GM19035 (cell line): Measurements from ENCODE around the gene TEX44.
"Not testable (repeated sequence)": the region's sequence is repeated elsewhere in the genome, so short reads cannot be mapped to it uniquely, and the experiment has no call there.

Experiments used
- ATAC-seq: cut with Tn5 transposase; IDR thresholded peaks from one replicate; pipeline ENCODE4 v1.9.1; 2021; ENCODE audit not compliant: unreplicated experiment

Gene TEX44

GRCh38 chr2:231592636-231593145 is at the start of gene TEX44:
Gene TEX44 (plus strand): TSS chr2:231592864. CDS start chr2:231592952, 88 bp downstream.
- ATAC-seq: no peak

DNA sequence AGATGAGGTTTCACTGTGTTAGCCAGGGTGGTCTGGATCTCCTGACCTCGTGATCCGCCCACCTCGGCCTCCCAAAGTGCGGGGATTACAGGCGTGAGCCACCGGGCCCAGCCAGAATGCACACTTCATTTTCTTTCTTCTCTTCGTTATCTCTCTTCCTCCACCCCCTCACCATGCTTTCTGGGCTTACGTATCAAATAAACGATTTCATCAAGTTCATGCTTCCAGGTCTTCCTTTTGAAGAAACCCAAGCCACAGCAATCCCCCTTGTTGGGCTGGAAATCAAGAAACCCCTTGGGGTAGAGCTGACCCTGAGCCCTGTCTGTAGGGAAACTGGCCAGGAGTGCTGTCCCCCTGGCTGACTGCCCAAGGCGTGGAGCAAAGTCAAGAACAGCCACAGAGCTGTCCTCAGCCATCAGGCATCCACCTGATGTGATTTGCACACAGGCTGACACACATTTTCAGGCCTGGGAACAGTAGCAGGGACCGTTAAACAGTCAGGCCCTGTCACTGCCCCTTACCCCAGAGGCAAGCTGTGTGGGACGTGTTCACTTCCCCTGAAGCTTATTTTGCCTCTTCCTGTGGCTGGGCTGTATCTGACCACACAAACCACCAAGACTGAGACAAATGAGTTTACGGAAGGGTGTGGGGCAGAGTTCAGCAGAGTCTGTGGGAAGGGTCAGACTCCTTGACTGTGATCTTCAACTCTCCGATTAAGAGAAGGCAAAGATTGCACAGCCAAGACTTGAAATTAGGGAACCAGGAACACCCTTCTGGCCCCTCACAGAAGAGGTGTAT is 47.4 kb upstream of the TEX44 start:
- peak; percentile 99 for ATAC-seq

DNA sequence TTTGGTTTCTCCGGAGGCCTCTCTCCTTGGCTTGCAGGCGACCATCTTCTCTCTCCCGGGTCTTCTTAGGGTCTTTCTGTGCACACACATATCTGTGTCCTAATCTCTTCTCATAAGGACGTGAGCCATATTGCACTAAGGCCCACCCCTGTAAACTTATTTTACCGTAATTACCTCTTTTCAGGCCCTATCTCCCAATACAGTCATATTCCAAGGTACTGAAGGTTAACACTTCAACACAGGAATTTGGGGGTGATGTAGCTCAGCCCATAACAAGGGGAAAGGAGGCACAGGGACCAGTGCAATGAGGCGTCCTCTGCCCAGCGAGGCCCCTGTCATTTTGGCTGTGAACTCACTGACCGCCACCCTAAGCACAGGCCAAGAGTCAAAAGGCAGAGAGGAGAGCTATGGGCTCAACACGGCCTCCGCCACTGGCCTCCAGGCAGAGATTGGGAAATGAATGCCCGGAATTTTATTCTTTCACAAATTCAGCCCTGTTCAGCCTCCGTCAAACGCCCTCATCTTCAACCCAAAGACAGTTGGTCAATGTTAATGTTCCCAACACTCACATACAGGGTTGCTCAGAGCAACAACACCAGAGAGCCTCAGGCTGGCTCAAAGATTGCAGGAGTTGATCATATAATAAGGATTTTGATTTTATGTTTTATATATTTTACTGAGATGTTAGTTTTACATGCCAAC is 46.5 kb upstream of the TEX44 start:
- ATAC-seq: no peak

DNA sequence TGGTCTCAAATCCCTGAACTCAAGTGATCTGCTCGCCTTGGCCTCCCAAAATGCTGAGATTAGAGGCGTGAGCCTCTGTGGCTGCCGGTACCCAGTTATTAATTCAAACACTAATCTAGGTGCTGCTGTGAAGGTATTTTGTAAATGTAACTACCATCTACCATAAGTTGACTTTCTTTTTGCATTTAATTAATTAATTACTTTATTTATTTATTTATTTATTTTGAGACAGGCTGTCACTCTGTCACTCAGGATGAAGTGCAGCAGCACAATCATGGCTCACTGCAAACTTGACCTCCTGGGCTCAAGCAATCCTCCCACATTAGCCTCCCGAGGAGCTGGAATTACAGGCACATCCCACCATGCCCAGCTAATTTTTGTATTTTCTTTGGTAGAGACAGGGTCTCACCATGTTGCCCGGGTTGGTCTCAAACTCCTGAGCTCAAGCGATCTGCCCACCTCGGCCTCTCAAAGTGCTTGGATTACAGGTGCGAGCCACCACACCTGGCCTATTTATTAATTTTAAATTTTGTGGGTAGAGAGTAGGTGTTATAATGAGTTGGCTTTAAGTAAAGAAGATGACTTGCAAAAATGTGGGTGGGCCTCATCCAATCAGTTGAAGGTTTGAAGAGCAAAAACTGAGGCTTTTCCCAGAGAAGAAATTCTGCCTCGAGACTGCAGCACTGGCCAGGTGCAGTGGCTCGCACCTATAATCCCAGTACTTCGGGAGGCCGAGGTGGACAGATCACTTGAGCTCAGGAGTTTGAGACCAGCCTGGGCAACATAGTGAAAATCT is 45.2 kb upstream of the TEX44 start:
- no peak for ATAC-seq

- no peak for ATAC-seq
These were observed 43.9 kb upstream of the TEX44 start for GRCh38 chr2:231548752-231549151.

DNA sequence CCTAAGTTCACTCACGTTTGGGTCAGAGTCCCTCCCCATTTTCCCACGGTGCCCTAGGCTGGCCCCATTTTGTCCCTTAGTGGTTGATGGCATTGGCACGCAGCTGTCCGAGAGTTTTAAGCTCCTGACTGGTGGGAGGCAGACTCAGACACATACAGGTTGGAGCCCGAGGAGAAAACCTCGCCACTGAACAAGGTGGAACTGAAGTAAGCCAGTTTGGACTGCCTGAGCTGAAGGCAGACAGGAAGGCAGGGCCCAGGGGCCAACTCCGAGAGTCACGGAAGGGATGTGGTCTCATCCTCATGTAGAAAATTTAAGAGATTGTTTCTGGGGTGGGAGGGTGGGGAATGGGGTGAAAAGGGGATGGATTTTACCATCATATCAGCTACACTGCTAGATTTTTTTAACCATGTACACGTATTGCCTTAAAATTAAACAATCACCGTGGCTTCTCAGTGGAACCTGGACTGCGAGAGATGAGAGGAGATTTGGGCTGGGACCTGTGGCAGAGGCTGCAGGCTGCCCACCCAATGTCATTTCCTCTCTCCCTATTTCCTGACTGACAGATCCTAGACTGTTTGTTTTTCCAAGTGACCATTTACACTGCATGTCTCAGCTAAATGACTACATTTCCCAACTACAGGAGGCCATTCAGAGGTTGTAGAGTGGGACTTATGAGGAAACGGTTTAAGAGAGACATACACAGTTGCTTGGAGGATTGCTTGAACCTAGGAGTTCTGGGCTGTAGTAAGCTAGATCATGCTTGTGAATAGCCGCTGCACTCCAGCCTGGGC is 43.0 kb upstream of the TEX44 start:
- no peak for ATAC-seq

DNA sequence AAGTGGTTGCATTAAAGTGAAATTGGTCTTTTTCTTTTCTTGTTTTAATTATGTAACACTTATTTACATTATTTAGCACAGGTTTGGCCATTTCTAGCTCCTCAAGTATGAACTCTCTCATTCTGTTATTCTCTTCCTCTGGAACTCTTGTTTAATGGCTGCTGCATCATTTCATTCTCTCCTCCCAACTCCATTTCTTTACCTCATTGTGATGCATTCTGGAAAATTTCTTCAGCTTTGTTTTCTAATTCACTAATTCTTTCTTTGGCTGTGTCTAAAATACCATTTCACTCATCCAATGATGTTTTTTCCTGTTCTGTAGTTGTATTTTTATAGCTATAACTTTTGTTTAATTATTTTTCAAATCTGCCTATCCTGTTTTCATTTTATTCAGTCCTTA is 39.9 kb upstream of the TEX44 start:
- no peak for ATAC-seq

DNA sequence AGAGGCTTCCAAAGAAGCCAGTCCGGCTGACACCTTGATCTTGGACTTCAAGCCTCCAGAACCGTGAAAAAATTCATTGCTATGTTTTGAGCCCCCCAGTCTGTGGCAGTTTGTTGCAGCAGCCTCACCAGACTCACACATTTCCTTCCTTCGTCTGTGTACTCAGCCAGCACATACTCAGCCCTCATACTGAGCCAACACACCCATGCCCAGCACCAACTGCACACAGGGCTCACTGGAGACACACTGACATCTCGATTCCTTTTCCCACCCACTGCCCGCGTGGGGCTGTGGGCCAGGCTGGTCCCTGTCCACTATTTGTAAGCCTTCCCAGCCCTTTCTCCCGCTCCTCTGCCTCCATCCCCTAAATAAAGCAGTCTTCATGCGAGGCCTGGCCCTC is 38.3 kb upstream of the TEX44 start:
- no peak for ATAC-seq

- no peak for ATAC-seq
These were observed 37.7 kb upstream of the TEX44 start for GRCh38 chr2:231554748-231555545.

DNA sequence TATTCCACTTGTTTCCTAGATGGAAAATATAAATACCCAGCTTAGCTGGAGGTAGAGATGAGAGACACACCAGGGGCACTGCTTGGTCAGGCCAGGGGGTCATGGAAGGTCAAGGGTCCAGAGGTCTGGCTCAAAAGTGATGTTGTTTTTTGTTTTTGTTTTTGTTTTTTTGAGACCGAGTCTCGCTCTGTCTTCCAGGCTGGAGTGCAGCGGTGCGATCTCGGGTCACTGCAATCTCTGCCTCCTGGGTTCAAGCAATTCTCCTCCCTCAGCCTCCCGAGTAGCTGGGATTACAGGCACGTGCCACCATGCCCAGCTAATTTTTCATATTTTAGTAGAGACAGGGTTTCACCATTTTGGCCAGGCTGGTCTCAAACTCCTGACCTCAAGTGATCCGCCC is 36.2 kb upstream of the TEX44 start:
- not testable (repeated sequence) for ATAC-seq

DNA sequence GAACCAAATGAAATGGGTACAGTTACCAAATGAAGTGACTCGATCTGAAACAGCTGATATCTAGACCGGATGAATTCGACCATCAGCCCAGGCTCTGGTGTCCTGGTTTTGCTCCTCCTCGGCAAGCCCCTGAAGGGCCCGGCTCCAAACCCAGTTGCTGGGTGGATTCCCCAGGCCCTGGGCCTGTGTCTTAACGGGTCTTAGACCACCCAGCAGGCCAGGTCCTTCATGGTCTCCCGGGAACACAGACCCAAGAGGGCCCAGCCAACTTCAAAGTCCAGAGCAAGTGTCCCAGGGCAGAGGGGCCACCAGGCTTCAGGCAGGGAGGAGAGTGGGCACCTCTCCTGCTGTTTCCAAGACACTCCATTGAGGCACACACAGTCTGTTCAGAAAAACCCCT is 35.7 kb upstream of the TEX44 start:
- ATAC-seq: no peak

DNA sequence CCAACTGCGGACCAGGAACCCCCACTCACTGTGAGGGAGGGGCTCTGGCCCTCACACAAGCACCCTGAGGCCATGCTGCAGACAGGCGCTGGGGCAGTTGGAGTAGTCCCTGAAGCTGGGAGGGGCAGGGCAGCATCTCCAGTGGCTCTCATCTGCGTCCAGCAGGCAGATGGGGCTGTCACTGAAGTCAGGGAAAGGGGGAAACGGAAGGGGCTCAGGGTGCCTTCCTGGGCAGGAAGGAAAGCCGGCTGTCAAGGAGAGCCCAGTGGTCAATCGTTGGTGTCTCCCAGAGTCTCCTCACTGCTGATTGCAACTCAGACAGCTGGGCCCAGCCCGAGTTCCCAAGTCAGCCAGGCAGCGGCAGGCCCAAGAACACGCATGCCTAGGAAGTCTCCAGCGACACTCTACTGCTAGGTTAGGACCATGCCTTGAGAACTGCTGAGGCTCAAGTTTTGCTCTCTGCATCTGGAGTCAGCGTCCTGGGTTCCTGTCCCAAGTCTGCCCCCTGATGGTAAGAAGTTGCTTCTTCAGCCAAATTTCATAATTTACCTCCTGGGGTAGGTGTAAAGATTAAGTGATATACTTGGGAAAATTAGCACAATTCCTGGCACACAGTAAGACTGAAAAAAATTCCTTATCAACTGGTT is 35.0 kb upstream of the TEX44 start:
- ATAC-seq: peak; percentile 85

DNA sequence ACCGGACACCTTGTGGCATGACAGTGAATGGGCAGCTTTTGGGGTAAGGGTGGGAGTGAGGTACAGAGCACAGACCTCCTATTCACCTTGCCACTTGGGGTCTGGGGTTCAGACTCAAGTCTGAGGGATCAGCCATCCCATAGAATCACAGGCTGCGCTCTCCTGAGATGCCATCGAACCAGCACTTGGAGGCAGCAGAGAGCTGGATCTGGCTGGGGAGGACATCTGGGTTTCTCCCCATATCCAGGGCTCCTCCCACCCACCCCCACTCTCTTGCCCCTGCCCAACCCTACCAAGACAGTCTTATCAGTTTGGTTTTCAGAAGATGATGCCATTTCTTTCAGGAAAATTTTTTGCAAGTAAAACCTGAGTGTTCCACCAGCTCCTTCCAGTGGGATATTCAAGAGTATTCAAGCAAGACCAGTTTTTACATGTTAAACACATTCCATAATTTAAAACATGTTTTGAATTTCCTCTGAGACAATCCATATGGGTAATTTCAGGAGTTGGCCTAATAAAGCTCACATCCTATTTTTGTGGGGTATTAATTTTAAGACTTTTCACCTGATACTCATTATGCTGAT is 29.2 kb upstream of the TEX44 start:
- ATAC-seq: no peak

DNA sequence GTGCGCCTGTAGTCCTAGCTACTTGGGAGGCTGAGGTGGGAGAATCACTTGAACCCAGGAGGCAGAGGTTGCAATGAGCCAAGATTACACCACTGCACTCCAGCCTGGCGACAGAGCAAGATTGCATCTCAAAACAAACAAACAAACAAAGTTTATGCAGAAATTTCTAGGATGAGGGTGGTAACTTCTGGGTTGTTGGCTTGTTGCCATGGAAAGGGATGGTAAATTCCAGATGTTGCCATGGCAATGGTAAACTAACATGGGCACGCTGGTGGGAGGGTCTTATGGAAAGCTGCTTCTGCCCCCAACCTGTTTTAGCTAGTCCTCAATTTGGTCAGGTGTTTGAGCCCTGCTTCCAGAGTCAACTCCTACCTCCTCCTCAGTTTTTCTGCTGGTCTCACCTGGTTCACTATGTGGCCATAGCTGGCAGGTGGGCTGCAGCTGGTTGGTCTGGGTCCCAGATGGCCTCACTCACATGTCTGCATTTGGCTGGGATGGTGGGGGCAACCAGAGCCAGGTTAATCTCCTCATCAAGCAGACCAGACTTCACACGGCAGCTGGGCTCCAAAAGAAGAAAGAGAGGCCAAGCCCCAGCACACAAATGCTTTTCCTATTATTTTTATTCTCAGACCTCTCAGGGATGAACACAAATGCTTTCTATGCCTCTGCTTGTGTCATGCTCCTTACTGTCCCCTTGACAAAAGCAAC is 26.6 kb upstream of the TEX44 start:
- no peak for ATAC-seq

- ATAC-seq: no peak
These were observed 25.5 kb upstream of the TEX44 start for GRCh38 chr2:231567159-231567558.

- ATAC-seq: no peak
These were observed 24.4 kb upstream of the TEX44 start for GRCh38 chr2:231568098-231568784.

GRCh38 chr2:231568785-231569435 is 23.8 kb upstream of the TEX44 start:
- ATAC-seq: no peak
